ENCODE measurements around the gene SWI5.

DNA sequence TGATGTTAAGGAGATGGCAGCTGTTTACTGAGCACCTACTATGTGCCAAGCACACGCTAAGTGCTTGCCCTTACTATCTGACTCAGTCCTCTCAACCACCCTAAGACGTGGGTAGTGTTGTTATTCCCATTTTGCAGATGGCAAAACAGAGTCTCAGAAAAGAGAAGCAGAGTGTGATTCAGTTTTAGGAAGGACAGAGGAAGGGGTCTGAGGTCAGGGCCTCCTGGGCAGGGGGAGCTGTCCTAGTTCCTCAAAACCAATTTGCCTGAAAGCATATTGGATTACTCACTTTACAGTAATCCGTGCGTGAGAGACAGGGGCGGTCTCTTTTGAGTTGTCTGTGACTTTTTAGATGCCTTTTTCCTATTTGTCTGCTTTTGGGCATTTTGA is 49.7 kb upstream of the SWI5 start:
- TF ChIP-seq, protein P1, sequence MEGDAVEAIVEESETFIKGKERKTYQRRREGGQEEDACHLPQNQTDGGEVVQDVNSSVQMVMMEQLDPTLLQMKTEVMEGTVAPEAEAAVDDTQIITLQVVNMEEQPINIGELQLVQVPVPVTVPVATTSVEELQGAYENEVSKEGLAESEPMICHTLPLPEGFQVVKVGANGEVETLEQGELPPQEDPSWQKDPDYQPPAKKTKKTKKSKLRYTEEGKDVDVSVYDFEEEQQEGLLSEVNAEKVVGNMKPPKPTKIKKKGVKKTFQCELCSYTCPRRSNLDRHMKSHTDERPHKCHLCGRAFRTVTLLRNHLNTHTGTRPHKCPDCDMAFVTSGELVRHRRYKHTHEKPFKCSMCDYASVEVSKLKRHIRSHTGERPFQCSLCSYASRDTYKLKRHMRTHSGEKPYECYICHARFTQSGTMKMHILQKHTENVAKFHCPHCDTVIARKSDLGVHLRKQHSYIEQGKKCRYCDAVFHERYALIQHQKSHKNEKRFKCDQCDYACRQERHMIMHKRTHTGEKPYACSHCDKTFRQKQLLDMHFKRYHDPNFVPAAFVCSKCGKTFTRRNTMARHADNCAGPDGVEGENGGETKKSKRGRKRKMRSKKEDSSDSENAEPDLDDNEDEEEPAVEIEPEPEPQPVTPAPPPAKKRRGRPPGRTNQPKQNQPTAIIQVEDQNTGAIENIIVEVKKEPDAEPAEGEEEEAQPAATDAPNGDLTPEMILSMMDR (IDR thresholded peaks at IDR 0.05; ENCODE audit: low read length): no peak
- TF ChIP-seq EZH2 (IDR thresholded peaks at IDR 0.05; ENCODE audit: borderline replicate concordance, low read length): no peak
